Activated CD4-positive, alpha-beta T cell treated with anti-CD3 and anti-CD28 coated beads for 4 hours (primary cell): ENCODE results near the gene FOXP3.
A peak's percentile ranks its signal among the peaks of the same experiment; 100 is the strongest.
"Not testable (repeated sequence)": the region's sequence is repeated elsewhere in the genome, so short reads cannot be mapped to it uniquely, and the experiment has no call there.

Experiments used
- DNase-seq, 2 donors: peaks; one replicate each; pipeline ENCODE4 v3.0.0-alpha.2; 2020

FOXP3 gene

GRCh38 chrX:49264460-49264859 is at the start of gene FOXP3:
TSS of gene FOXP3 (minus strand) at chrX:49264710. CDS start at chrX:49258505, 6,205 bp downstream.
- no peak for DNase-seq

GRCh38 chrX:49312176-49312575 is 47.7 kb upstream of the FOXP3 start:
- no peak for DNase-seq

GRCh38 chrX:49310371-49310770 is 45.9 kb upstream of the FOXP3 start:
- no peak for DNase-seq

GRCh38 chrX:49309401-49309981 is 45.0 kb upstream of the FOXP3 start:
- peak in 1 of 2 donors; percentile 3 for DNase-seq

GRCh38 chrX:49308604-49309269 is 44.2 kb upstream of the FOXP3 start:
- DNase-seq = peak; percentile 12 to 32

- not testable (repeated sequence) for DNase-seq
These were observed 43.3 kb upstream of the FOXP3 start for GRCh38 chrX:49307775-49308174.

GRCh38 chrX:49303346-49303745 is 38.8 kb upstream of the FOXP3 start, which contains the start of gene GAGE10:
TSS of gene GAGE10 (plus strand) at chrX:49303646. CDS start at chrX:49304860, 1,214 bp downstream.
- no peak for DNase-seq

- no peak for DNase-seq
These were observed 36.2 kb upstream of the FOXP3 start for GRCh38 chrX:49300703-49301102.

GRCh38 chrX:49299293-49299692 is 34.8 kb upstream of the FOXP3 start:
- DNase-seq = not testable (repeated sequence)

GRCh38 chrX:49292400-49293362 is 28.2 kb upstream of the FOXP3 start:
- DNase-seq = no peak

GRCh38 chrX:49291615-49292337 is 27.3 kb upstream of the FOXP3 start:
- DNase-seq = peak; percentile 50 to 69

- no peak for DNase-seq
These were observed 25.7 kb upstream of the FOXP3 start for GRCh38 chrX:49290215-49290614.

- DNase-seq = no peak
These were observed 23.2 kb upstream of the FOXP3 start for GRCh38 chrX:49287665-49288064.

GRCh38 chrX:49286581-49286980 is 22.1 kb upstream of the FOXP3 start:
- DNase-seq = no peak

- no peak for DNase-seq
These were observed 21.6 kb upstream of the FOXP3 start for GRCh38 chrX:49286136-49286535.

- DNase-seq = no peak
These were observed 19.7 kb upstream of the FOXP3 start for GRCh38 chrX:49284212-49284611.

- DNase-seq = no peak
These were observed 18.1 kb upstream of the FOXP3 start for GRCh38 chrX:49282647-49283011.

- DNase-seq = no peak
These were observed 13.6 kb upstream of the FOXP3 start for GRCh38 chrX:49278081-49278480.

GRCh38 chrX:49277535-49277830 is 13.0 kb upstream of the FOXP3 start:
- no peak for DNase-seq

GRCh38 chrX:49276671-49277534 is 12.4 kb upstream of the FOXP3 start:
- DNase-seq = peak in 1 of 2 donors; percentile 12

GRCh38 chrX:49276207-49276606 is 11.7 kb upstream of the FOXP3 start:
- no peak for DNase-seq

GRCh38 chrX:49273181-49273727 is 8.7 kb upstream of the FOXP3 start:
- DNase-seq = peak; percentile 22 to 30
